Suprapubic skin (tissue), 4 donors: ENCODE results near the gene ZNHIT1. TPM values are rescaled to one million over a fixed set of nuclear protein-coding genes. Genes with fewer than 3 reads are reported as not detected.
A peak's percentile ranks its signal among the peaks of the same experiment; 100 is the strongest.

ENCODE experiments used
- DNase-seq, 2 donors: peaks; one replicate each; pipeline ENCODE4 v3.0.0-alpha.2; 2019; ENCODE audit warnings: low spot score in 2 of 2
- H3K27ac ChIP-seq: fragments of 200-600 bp; sonication (generic); one replicate; pipeline ENCODE4 v1.5.1; 2019
- H3K27me3 ChIP-seq: fragments of 200-600 bp; sonication (generic); one replicate; pipeline ENCODE4 v1.5.1; 2019
- H3K36me3 ChIP-seq: fragments of 200-600 bp; sonication (generic); one replicate; pipeline ENCODE4 v1.5.1; 2019
- H3K4me1 ChIP-seq: fragments of 200-600 bp; sonication (generic); one replicate; pipeline ENCODE4 v1.5.1; 2019
- H3K4me3 ChIP-seq: fragments of 200-600 bp; sonication (generic); one replicate; pipeline ENCODE4 v1.5.1; 2019; ENCODE audit warnings: mild to moderate bottlenecking
- H3K9me3 ChIP-seq: fragments of 200-600 bp; sonication (generic); one replicate; pipeline ENCODE4 v1.5.1; 2019
- EP300 ChIP-seq: sonication (generic); formaldehyde crosslinking; IDR thresholded peaks from one replicate; pipeline ENCODE4 v1.6.1; 2017; ENCODE audit warnings: antibody characterized with exemption
- POLR2A ChIP-seq, 2 donors: fragments of 450-650 bp; IDR thresholded peaks; one replicate each; pipeline ENCODE4 v1.6.1; 2017; ENCODE audit warnings: antibody characterized with exemption in 2 of 2, mild to moderate bottlenecking in 2 of 2, moderate library complexity in 2 of 2
- POLR2AphosphoS5 ChIP-seq, 3 donors: sonication (generic); formaldehyde crosslinking; IDR thresholded peaks; one replicate each; pipeline ENCODE4 v1.6.1; 2017; ENCODE audit warnings: antibody characterized with exemption in 3 of 3
- WGBS: methylation state at CpG from one replicate; pipeline ENCODE4 v1.1.5; 2018; 5-methylcytosine and 5-hydroxymethylcytosine counted together
- total RNA-seq, 4 donors: library from RNA; depleted of rRNA; stranded (reverse); fragments of >200 nt; gene quantifications; one replicate each; pipeline ENCODE4 v1.1.0, GENCODE V29; 2016
- TF ChIP-seq, protein P1 (sequence below), 2 donors: fragments of 200-600 bp in 1 of 2; fragments of 450-650 bp in 1 of 2; sonication (generic) in 1 of 2; IDR thresholded peaks; one replicate each; pipeline ENCODE4 v1.5.1; 2016 to 2019; ENCODE audit warnings: antibody characterized with exemption in 2 of 2, mild to moderate bottlenecking in 1 of 2, moderate library complexity in 1 of 2

The ZNHIT1 gene
- total RNA-seq, 4 donors from 2014 or later, result 43.8 to 73.4 (median 66.9) TPM

DNA sequence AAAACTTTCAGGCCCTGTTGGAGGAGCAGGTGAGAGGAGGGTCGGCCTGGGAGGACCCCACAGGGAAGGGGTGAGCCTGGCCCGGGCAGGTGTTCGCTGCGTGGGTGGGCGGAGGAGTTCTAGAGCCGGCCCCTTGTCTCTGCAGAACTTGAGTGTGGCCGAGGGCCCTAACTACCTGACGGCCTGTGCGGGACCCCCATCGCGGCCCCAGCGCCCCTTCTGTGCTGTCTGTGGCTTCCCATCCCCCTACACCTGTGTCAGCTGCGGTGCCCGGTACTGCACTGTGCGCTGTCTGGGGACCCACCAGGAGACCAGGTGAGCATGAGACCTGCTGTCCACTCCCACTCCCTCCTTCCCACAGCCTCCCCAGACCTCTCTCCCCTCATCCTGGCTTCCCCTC lies 5.6 kb downstream of the ZNHIT1 start:
- no peaks in the 10 kb centered on the region for H3K27me3 ChIP-seq
- WGBS, result 95% methylated on average over 13 of the region's 15 CpGs
- peaks cover 51% of the 10 kb centered on the region for H3K36me3 ChIP-seq
- H3K27ac ChIP-seq, result no peak overlapping the region
- no peak for TF ChIP-seq POLR2AphosphoS5 (IDR thresholded peaks at IDR 0.05)
- no peak for TF ChIP-seq EP300
- no peak for TF ChIP-seq POLR2A (IDR thresholded peaks at IDR 0.05)
- TF ChIP-seq, protein P1, sequence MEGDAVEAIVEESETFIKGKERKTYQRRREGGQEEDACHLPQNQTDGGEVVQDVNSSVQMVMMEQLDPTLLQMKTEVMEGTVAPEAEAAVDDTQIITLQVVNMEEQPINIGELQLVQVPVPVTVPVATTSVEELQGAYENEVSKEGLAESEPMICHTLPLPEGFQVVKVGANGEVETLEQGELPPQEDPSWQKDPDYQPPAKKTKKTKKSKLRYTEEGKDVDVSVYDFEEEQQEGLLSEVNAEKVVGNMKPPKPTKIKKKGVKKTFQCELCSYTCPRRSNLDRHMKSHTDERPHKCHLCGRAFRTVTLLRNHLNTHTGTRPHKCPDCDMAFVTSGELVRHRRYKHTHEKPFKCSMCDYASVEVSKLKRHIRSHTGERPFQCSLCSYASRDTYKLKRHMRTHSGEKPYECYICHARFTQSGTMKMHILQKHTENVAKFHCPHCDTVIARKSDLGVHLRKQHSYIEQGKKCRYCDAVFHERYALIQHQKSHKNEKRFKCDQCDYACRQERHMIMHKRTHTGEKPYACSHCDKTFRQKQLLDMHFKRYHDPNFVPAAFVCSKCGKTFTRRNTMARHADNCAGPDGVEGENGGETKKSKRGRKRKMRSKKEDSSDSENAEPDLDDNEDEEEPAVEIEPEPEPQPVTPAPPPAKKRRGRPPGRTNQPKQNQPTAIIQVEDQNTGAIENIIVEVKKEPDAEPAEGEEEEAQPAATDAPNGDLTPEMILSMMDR (IDR thresholded peaks at IDR 0.05), result no peak
- H3K4me3 ChIP-seq, result no peak overlapping the region
- no peak for DNase-seq
- peaks cover 12% of the 10 kb centered on the region for H3K4me1 ChIP-seq
- no peaks in the 10 kb centered on the region for H3K9me3 ChIP-seq

DNA sequence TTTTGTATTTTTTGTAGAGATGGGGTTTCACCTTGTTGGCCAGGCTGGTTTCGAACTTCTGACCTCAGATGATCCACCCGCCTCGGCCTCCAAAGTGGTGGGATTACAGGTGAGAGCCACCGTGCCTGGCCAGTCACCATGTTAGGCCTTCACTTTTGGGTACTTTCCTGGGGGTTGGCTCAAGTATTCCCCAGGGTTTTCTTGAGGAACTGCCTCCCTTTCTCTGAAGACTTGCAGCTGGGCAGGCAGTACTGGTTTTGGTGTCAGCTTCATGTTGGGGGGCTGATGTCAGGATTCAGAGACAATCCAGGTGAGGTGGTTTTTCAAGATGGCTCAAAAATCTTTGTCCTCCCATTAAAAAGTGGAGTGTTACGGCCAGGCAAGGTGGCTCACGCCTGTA lies 7.7 kb downstream of the ZNHIT1 start:
- Histone ChIP-seq H3K27me3 (no peaks in the 10 kb centered on the region), H3K36me3 (peaks cover 60% of the 10 kb centered on the region), H3K4me3 (no peak overlapping the region), H3K4me1 (no peaks in the 10 kb centered on the region), H3K9me3 (no peaks in the 10 kb centered on the region), H3K27ac (no peak overlapping the region)
- no peak for DNase-seq
- TF ChIP-seq EP300 (no peak), POLR2A (IDR thresholded peaks at IDR 0.05) (no peak)
- TF ChIP-seq, protein P1 (IDR thresholded peaks at IDR 0.05), result no peak
- WGBS, result 98% methylated on average over 6 of the region's 6 CpGs

- DNase-seq, result no peak
- 68% methylated on average over 9 of the region's 9 CpGs for WGBS
- TF ChIP-seq, protein P1 (IDR thresholded peaks at IDR 0.05), result no peak
- H3K27ac ChIP-seq, result no peak overlapping the region
- peaks cover 2% of the 10 kb centered on the region for H3K4me1 ChIP-seq
- H3K4me3 ChIP-seq, result no peak overlapping the region
- no peaks in the 10 kb centered on the region for H3K9me3 ChIP-seq
- H3K36me3 ChIP-seq, result peaks cover 60% of the 10 kb centered on the region
- H3K27me3 ChIP-seq, result no peaks in the 10 kb centered on the region
Measured at GRCh38 chr7:101226721-101227120, 8.8 kb downstream of the ZNHIT1 start.

- Histone ChIP-seq H3K27ac (no peak overlapping the region), H3K9me3 (no peaks in the 10 kb centered on the region), H3K4me3 (peak overlapping the region; percentile 50), H3K27me3 (no peaks in the 10 kb centered on the region), H3K4me1 (peaks cover 15% of the 10 kb centered on the region), H3K36me3 (peaks cover 31% of the 10 kb centered on the region)
- TF ChIP-seq POLR2AphosphoS5 (IDR thresholded peaks at IDR 0.05) (no peak), POLR2A (IDR thresholded peaks at IDR 0.05) (no peak), EP300 (no peak)
- TF ChIP-seq, protein P1 (IDR thresholded peaks at IDR 0.05), result no peak
- 82% methylated on average over 5 of the region's 7 CpGs for WGBS
- no peak for DNase-seq
Measured at GRCh38 chr7:101231644-101232043, 13.7 kb downstream of the ZNHIT1 start.

DNA sequence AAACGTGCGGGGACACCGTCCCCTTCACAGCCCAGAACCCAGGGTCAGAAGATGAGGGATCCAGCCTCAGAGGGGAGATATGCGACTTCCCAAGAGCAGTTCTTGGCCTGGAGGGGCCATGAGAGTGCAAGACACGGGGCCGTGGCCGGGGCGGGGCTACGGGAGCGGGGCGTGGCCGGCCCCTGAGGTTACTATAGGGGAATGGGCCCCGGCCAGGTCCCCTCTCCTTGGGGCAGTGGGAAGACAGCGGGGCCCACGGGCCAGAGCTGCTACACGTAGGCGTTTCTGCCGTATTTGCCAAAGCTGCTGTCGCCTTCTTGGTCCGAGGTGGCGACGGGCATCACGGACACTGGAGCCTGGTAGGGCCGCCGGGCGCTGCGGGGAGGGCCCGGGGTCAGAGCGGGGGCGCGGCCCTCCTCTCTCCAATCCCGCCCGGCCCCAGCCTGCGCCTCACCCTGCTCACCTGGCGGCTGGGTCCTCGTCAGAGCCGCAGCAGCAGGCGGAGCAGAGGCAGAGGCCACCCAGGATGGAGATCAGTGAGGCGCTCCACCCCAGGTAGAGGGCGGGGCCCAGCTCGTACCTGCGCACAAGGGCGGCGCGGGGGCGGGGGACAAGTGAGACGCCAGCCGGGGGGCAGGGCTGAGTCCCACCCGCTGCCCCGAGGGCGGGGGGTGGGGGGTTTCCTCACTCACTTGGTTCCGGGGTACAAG lies 14.3 kb downstream of the ZNHIT1 start:
- Histone ChIP-seq H3K27ac (peak overlapping the region; percentile 48), H3K4me1 (peaks cover 17% of the 10 kb centered on the region), H3K27me3 (no peaks in the 10 kb centered on the region), H3K9me3 (no peaks in the 10 kb centered on the region), H3K36me3 (peaks cover 33% of the 10 kb centered on the region), H3K4me3 (peak overlapping the region; percentile 50)
- no peak for DNase-seq
- TF ChIP-seq POLR2AphosphoS5 (IDR thresholded peaks at IDR 0.05) (no peak), EP300 (no peak), POLR2A (IDR thresholded peaks at IDR 0.05) (no peak)
- TF ChIP-seq, protein P1 (IDR thresholded peaks at IDR 0.05), result no peak
- WGBS, result 35% methylated on average over 12 of the region's 52 CpGs
